ENCODE data around the gene SKIC8. TPM values are rescaled to one million over a fixed set of nuclear protein-coding genes. Genes with fewer than 3 reads are reported as not detected.

The SKIC8 gene
- total and polyA plus RNA-seq, 7 donors = 17.7 to 48.9 (median 32.9) TPM

DNA sequence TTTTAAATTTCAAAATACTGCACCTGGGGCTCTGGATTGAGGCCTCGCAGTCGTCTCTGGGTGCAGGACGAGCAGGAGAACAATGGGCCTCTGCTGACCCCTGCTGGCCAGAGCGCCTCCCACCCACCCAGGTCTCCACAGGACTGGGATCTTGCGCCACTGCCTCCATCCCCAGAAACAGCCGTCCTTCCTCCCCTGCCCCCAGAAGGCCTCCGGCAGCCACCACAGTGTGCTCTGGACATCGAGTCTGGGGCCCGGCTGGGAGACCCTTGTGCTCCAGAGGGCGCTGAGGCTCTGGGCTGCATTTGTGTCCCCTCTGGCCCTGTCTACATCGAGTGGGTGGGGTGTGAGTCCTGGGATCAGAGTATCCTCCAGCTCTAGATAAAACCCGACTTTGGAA, 58.4 kb downstream of the SKIC8 start:
- Histone ChIP-seq H3K27me3 (ENCODE audit: insufficient read depth in 3 of 3, low read length in 2 of 3) (no peaks in the 10 kb centered on the region), H3K4me1 (peaks cover 5% of the 10 kb centered on the region), H3K4me3 (no peak overlapping the region), H3K36me3 (ENCODE audit: insufficient read depth in 1 of 2, low read depth in 1 of 2) (no peaks in the 10 kb centered on the region), H3K27ac (no peak overlapping the region), H3K9me3 (no peaks in the 10 kb centered on the region)
- intact Hi-C loops (cut with DNase I) = loop anchor here (1.0 to 10.0 kb wide), 7 partner anchors 64 to 284 kb away; no protein-coding TSS in a partner anchor
- WGBS, 3 donors = 15 to 18% (median 15%) methylated on average over 12 of the region's 12 CpGs
- TF ChIP-seq, protein P1, sequence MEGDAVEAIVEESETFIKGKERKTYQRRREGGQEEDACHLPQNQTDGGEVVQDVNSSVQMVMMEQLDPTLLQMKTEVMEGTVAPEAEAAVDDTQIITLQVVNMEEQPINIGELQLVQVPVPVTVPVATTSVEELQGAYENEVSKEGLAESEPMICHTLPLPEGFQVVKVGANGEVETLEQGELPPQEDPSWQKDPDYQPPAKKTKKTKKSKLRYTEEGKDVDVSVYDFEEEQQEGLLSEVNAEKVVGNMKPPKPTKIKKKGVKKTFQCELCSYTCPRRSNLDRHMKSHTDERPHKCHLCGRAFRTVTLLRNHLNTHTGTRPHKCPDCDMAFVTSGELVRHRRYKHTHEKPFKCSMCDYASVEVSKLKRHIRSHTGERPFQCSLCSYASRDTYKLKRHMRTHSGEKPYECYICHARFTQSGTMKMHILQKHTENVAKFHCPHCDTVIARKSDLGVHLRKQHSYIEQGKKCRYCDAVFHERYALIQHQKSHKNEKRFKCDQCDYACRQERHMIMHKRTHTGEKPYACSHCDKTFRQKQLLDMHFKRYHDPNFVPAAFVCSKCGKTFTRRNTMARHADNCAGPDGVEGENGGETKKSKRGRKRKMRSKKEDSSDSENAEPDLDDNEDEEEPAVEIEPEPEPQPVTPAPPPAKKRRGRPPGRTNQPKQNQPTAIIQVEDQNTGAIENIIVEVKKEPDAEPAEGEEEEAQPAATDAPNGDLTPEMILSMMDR (IDR thresholded peaks at IDR 0.05) = peak; percentile 91
- peak; percentile 94 to 98 (median 96) for ATAC-seq
- peak; percentile 86 to 95 for DNase-seq

DNA sequence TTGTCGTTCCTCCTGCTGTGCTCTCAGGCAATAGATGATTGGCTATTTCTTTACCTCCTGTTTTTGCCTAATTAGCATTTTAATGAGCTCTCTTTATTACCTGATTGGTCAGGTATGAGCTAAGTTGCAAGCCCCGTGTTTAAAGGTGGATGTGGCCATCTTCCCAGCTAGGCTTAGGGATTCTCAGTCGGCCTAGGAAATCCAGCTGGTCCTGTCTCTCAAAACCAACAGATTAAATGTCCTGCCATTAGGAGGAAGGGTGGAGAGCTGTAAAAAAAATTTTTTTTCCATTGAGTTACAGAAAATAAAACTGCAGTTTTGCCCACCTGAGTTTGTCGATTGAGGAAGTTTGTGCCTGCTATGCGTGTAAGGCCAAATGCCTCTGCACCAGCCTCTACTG, 59.6 kb downstream of the SKIC8 start:
- 31 to 52% (median 39%) methylated on average over 5 of the region's 5 CpGs for WGBS, 3 donors
- TF ChIP-seq, protein P1 (IDR thresholded peaks at IDR 0.05) = no peak
- intact Hi-C loops (cut with DNase I) = loop anchor here (5.0 to 10.0 kb wide), 5 partner anchors 63 to 283 kb away; no protein-coding TSS in a partner anchor
- no peak for DNase-seq
- Histone ChIP-seq H3K9me3 (no peaks in the 10 kb centered on the region), H3K27ac (no peak overlapping the region), H3K27me3 (ENCODE audit: insufficient read depth in 3 of 3, low read length in 2 of 3) (no peaks in the 10 kb centered on the region), H3K4me1 (peaks cover 5% of the 10 kb centered on the region), H3K36me3 (ENCODE audit: insufficient read depth in 1 of 2, low read depth in 1 of 2) (no peaks in the 10 kb centered on the region), H3K4me3 (no peak overlapping the region)
- peak in 1 of 4 donors; percentile 35 for ATAC-seq

DNA sequence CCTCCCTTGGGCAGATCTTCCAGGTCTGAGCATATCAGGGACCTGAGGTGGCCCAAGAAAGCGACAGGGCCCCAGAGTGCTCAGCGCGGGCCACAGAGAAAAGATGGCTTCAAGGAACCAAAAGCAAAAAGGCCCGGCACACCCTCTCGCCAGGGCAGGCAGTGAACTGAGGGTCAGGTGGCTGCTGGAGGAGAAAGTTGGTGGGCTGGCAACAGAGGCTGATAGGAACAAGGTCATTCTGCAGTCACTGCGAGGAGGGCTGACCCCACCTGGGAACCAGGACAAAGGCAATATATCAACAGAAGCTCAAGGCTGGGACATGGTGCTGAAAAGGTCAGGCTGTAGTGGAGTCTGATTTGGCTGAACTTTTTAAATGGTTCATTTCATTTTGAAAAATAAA, 62.3 kb downstream of the SKIC8 start:
- ATAC-seq = no peak
- no peak for DNase-seq
- intact Hi-C loops (cut with DNase I) = no loop called here
- TF ChIP-seq, protein P1 (IDR thresholded peaks at IDR 0.05) = no peak
- H3K4me1 ChIP-seq = no peaks in the 10 kb centered on the region
- WGBS, 3 donors = 65 to 82% (median 75%) methylated on average over 6 of the region's 6 CpGs
- H3K9me3 ChIP-seq = no peaks in the 10 kb centered on the region
- no peaks in the 10 kb centered on the region for H3K36me3 ChIP-seq (ENCODE audit: insufficient read depth in 1 of 2, low read depth in 1 of 2)
- H3K27ac ChIP-seq = no peak overlapping the region
- no peak overlapping the region for H3K4me3 ChIP-seq
- no peaks in the 10 kb centered on the region for H3K27me3 ChIP-seq (ENCODE audit: insufficient read depth in 3 of 3, low read length in 2 of 3)

DNA sequence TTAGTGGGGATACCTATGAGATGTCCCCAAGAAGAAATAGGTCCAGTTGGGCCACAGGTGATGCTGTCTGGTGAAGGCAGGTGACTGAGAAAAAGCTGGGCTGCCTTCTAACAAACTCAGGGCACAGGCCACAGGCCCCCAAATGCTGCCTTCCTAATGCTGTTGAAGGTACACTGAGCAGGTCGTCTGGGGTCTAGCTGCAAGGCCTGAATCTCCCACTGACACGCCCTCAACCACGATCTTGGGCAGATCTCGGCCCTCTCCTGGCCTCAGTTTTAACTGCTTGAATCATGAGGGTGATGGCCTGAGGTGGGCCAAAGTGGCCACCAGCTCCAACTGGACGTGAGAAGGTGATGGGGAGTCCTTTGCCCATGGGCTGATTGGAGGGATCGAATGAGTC, 62.9 kb downstream of the SKIC8 start:
- Histone ChIP-seq H3K36me3 (ENCODE audit: insufficient read depth in 1 of 2, low read depth in 1 of 2) (no peaks in the 10 kb centered on the region), H3K4me3 (no peak overlapping the region), H3K27me3 (ENCODE audit: insufficient read depth in 3 of 3, low read length in 2 of 3) (no peaks in the 10 kb centered on the region), H3K4me1 (no peaks in the 10 kb centered on the region), H3K27ac (no peak overlapping the region), H3K9me3 (no peaks in the 10 kb centered on the region)
- DNase-seq = no peak
- TF ChIP-seq, protein P1 (IDR thresholded peaks at IDR 0.05) = no peak
- 91 to 95% (median 91%) methylated on average over 6 of the region's 6 CpGs for WGBS, 3 donors
- intact Hi-C loops (cut with DNase I) = no loop called here
- no peak for ATAC-seq

DNA sequence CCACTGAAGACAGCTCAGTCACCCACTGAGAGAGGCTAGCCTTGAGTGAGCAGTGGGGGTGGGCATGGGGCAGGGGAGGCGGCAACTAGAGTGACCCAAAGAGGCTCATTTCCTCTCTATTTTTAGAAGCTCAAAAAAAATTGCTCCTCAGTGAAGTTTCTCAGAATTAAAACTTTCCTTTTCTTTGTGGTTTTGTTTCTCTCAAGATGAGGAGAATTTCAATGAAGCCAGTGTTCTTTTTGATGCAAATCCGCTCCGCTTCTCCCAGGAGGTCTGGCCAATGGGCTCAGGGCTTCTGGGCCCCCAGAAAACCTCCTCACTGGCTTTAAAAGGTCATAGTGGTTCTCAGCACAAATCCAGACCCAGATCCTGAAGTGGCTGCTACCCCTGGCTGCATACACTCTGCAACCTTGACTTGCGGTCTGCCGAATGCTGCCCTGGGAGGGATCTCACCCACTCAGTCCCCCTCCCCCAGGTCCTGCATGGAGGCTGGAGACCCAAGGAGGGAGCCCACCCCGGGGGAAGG, 64.8 kb downstream of the SKIC8 start, which contains the start of gene ACSBG1:
TSS of gene ACSBG1 (minus strand) at position 51 of the 526 bp plus-strand sequence. CDS start 64 bp downstream, outside the sequence.
- H3K36me3 ChIP-seq (ENCODE audit: insufficient read depth in 1 of 2, low read depth in 1 of 2) = no peaks in the 10 kb centered on the region
- TF ChIP-seq, protein P1 (IDR thresholded peaks at IDR 0.05) = no peak
- DNase-seq (no peak), ATAC-seq (no peak)
- no peaks in the 10 kb centered on the region for H3K9me3 ChIP-seq
- intact Hi-C loops (cut with DNase I) = loop anchor here in 1 of 2 donors (5.0 kb wide), 1 partner anchor 112 kb away; no protein-coding TSS in a partner anchor
- H3K4me3 ChIP-seq = no peak within 1 kb of the TSS
- no peaks in the 10 kb centered on the region for H3K27me3 ChIP-seq (ENCODE audit: insufficient read depth in 3 of 3, low read length in 2 of 3)
- no peaks in the 10 kb centered on the region for H3K4me1 ChIP-seq
- H3K27ac ChIP-seq = no peak within 1 kb of the TSS
- WGBS, 3 donors = 68 to 84% (median 79%) methylated on average over 6 of the region's 6 CpGs
